ENCODE data around the gene HM13.

GRCh38 chr20:31595654-31596411 is 81.6 kb downstream of the HM13 start:
- TF ChIP-seq CTCF (IDR thresholded peaks at IDR 0.05) (peak in 1 of 5 experiments; percentile 29), POLR2A (IDR thresholded peaks at IDR 0.05) (peak in 1 of 2 donors; percentile 53)
